GM21528 (cell line): ENCODE results near the gene PHF23.

Experiments used
- ATAC-seq: cut with Tn5 transposase; IDR thresholded peaks from one replicate; pipeline ENCODE4 v1.9.1; 2021; ENCODE audit warnings: mild to moderate bottlenecking, moderate library complexity; ENCODE audit not compliant: unreplicated experiment, low FRiP score

PHF23 gene

GRCh38 chr17:7238420-7239090 lies 702 bp downstream of the PHF23 start:
- ATAC-seq = no peak

GRCh38 chr17:7237761-7238419 lies 1.4 kb downstream of the PHF23 start:
- no peak for ATAC-seq

DNA sequence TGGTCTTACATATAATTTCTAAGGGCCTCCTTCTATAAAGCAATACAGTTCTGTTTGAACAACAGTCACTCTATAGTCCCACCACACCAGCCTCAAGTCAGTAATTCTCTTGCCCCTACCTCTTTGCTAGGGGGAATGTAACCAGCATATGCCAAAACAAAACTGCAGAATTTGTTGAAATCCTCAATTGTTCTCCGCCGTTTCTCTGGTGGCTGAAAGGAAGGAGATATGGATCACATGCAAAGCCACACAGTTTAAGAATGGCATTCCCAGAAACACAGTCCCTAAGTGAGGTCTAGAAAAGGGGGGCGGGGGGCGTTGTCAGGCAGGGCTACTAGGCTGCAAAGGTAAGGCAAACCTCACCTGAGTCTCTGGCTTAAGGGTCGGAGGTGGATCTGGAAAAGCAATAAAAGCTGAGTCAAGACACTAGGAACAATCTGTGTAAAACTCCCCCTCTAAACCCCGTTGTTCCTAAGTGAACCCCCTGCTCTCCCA lies 1.9 kb downstream of the PHF23 start:
- ATAC-seq = no peak

DNA sequence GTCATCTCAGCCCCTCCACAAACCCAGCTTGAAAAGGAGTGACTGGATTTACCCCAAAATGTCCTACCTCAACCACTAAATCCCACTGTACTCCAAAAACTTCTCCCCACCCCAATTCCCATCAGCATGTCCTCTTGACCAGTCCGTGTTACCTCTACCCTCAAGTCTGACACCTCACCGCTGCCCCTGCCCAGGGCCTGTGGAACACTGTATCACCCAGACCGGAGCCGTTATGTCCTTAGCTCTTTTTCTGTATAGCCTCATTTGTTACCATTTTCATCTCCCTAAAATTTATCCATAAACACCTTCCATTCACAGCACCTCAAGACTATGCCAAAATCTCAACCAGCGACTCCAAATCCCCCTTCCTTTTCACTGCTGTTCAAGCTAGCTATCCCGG lies 2.4 kb downstream of the PHF23 start:
- ATAC-seq = no peak

DNA sequence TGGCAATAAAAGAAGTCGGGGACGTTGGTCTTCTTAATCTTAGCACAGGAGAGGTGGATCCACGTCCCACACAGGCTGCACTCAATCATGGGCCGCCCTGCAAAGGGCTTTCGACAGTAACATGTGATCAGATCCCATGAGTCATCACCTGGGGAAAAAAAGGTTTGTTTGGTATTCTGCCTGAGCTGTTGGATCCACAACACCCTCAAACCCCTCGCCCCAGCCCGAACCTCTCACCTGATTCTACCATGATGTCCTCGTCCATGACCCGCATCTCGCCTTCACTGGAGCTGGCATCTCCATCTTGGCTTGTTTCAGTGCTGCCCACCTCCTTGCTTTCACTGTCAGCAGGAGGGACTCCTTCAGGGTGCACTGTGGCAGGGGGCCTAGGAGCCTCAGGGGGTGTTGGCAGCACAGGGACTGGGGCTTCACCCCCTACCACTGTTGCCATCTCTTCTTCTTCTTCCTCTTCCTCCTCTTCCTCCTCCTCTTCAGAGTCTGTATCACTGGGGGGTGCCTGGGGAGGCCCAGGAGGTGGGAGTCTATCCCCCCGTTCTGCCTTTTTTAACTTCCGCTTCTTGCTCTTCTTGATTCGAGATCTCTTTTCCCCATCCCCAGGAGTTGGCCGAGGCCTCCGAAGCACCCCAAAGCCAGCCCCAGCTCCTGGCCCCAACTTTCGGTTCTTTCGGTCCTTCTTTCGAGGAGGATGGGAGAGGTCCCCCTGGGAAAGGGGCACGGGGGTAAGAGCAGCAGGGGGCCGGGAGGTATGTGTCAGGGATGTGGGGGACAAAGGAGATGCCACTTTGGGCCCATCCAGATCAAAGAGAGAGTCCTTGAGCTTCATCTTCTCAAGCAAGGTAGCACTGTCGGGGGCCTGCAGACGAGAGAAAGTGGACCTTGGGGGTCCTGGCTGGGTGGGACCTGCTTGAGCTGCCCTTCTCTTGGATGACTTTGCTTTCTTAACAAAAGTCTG lies 3.3 kb downstream of the PHF23 start:
- no peak for ATAC-seq

- ATAC-seq = peak; percentile 53
These were observed 4.9 kb downstream of the PHF23 start, which contains the start of gene DVL2 for GRCh38 chr17:7234083-7234951. TSS of gene DVL2 (minus strand) at chr17:7234517. CDS start at chr17:7234262, 255 bp downstream.

DNA sequence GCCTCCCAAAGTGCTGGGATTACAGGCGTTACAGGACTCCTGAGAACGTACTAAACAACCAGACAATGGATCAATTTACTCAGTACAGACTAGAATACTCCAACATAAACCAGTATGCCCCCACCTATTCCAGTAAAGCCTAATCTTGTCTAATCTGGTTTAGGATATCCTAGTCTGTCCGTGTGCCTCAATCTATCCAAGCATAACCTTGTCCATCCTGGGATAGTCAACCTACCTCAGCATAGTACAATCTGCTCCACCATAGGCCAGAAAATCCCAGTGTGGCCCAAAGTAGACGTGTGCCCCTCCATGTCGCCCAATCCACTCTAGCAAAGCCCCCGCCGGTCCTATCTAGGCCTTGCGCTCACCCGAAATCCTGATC lies 5.6 kb downstream of the PHF23 start:
- ATAC-seq = no peak

DNA sequence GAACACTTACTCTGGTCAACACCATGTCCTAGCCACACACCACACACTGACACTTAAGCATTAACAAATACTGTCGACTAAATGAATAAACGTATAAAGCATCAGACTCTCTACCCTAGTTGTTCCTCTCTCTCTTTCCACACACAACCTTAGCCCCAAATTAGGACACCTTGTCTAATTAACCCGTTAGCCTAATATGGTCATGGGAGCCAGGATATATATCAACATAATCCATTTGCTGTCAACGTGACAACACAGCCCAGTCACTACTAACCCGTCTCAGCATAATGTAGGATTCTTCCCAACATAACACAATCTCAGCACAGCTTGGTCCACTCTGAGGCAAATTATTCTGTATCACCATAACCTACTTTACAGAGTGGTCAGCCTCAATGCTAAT lies 7.1 kb downstream of the PHF23 start:
- ATAC-seq = no peak

GRCh38 chr17:7229504-7229903 lies 9.8 kb downstream of the PHF23 start:
- ATAC-seq = no peak

GRCh38 chr17:7228920-7229319 lies 10.3 kb downstream of the PHF23 start:
- ATAC-seq = no peak

DNA sequence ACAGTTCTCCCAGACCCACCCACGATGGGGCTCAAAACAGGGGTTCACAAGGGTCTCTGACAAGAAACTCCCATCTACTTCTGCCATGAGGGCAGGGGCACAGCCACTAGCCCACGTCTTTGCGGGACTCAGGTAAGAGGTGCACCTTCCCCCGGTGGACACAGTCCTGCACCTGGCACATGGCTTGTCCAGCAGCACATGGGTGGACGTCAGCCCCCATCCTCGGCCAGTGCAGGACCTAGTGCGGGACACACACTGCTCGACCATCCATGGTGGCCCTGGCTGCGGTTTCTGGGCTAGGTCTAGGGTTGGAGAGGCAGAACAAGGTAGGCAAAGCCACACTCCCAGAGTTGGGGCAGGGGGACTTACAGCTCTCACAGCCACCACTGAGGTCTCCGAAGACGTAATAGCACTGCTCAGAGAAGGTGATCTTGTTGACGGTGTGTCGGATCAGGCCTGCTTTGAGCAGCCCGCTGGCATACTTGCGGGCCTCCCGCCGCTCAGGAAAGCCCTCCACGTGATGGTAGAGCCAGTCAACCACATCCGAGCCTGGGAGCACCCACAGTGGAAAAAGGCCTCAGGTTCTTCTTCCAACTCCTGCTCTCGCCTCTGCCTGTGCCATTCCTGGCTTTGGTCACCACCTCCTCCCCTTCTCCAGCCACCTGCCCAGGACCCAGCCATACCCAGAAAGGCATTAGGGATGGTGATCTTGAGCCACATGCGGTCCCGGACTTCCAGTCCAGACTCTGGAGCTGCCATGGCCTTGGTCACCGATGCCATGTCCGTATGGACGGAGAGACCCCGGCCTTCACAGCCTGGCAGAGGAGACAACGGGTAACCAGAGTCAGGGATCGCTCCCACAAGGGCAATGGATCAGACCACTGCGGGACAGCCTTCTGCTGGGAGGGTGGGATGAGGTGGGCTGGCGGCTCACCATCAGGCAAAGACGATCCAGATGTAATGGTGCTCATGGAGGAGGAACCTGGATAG lies 12.2 kb downstream of the PHF23 start:
- no peak for ATAC-seq

DNA sequence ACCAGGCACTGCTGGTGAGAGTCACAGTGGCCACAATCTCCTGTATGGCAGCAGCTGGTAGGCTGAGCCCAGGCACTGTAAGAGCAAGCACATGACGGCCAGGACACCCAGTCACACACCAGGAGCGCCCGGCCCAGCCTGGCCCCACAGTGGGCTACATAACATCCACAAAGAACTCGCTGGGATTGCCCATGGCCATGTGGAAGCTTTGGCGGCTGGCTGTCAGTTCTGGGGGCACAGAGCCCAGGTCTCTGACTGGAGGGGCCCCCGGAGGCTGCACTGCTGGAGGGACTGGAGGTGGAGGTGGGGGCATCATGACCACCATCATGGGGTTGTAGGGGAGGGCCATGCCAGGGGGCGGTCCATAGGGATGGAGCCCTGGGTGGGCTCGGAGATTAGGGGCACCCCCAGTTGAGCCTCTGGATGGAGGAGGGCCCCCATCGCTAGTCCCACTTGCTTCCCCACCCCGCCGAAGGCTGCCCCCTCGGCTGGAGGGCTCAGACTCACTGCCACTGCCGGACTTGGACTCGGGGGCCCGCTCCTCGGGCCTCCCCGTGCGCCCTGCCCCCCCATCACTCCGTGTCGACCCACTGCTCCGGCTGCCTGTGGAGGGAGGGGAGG lies 13.4 kb downstream of the PHF23 start:
- ATAC-seq = no peak

DNA sequence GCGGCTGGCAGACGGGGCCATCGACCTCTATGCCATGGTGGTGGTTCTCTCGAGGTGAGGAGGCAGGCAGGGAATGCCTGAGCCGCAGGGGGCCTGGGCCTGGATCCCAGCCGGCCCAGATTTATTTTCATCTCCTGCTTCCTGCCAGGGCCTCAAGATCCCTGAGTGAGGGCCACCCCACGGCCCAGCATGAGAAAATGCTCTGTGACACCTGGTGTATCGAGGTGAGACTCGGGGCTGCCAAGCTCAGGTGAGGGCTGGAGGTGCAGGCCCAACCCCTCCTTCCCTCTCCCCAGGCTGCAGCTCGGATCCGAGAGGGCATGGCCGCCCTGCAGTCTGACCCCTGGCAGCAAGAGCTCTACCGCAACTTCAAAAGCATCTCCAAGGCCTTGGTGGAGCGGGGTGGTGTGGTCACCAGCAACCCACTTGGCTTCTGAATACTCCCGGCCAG lies 14.6 kb downstream of the PHF23 start:
- ATAC-seq = no peak

GRCh38 chr17:7224110-7224509 lies 15.1 kb downstream of the PHF23 start:
- no peak for ATAC-seq

- ATAC-seq = no peak
These were observed 15.9 kb downstream of the PHF23 start for GRCh38 chr17:7223375-7223774.

DNA sequence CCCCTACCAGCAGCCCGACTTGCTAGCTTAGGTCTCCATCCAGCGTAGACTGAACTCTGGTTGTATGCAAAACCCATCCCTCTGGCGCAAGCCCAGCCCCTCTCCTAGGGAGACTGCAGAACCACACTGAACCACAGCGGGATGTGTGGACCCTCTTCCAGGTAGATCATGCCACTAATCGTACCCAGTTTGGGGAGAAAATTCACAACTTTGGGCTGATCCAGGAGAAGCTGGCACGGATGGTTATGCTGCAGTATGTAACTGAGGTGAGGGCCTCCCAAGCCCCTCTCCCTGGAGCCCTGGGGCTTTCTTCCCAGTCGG lies 16.3 kb downstream of the PHF23 start:
- no peak for ATAC-seq

GRCh38 chr17:7222093-7222971 lies 16.9 kb downstream of the PHF23 start:
- no peak for ATAC-seq
